ENCODE results near the gene THBD.

Gene THBD

DNA sequence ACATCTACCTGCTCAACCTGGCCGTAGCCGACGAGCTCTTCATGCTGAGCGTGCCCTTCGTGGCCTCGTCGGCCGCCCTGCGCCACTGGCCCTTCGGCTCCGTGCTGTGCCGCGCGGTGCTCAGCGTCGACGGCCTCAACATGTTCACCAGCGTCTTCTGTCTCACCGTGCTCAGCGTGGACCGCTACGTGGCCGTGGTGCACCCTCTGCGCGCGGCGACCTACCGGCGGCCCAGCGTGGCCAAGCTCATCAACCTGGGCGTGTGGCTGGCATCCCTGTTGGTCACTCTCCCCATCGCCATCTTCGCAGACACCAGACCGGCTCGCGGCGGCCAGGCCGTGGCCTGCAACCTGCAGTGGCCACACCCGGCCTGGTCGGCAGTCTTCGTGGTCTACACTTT, 13.7 kb downstream of the THBD start:
- no peak for DNase-seq (ENCODE audit: low spot score)

DNA sequence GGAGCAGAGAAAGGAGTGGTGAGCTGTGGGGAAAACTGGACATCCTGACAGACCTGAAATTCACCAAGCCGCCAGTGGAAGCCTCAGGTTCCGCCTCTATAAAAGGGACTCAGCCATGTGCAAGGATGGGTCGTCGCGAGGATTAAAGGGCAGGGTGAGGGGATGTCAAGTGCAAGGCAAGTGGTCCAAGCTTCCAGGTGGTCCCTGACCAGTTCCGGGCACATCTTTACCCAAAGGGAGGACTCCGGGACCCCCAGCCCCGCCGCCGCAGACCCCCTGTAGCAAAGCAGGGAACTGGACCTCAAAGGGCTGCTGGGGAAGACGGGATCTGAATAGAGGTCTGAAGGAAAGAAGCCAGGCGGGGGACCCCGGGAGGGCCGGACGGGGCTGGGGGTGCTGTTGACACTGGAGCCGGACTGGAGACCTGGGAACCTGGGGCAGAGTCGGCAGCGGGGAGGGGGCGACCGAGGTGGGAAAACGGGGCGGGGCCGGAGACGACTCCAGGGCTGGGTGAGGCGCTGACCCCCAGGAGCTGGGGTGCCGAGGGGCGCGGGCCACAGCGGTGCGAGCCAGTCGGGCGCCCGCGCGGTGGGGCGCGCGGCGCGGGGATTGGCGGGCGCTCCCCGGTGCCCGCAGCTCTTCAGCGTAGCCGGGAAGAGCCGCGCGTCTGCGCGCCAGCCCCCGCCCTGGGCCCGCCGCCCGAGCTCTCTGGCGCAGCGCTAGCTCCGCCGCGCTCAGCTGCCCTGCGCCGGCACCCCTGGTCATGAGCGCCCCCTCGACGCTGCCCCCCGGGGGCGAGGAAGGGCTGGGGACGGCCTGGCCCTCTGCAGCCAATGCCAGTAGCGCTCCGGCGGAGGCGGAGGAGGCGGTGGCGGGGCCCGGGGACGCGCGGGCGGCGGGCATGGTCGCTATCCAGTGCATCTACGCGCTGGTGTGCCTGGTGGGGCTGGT, 14.5 kb downstream of the THBD start, which contains the start of gene SSTR4:
TSS of gene SSTR4 (plus strand) at position 592 of the 951 bp plus-strand sequence. CDS start at position 764, 172 bp downstream.
- DNase-seq (ENCODE audit: low spot score), result no peak

DNA sequence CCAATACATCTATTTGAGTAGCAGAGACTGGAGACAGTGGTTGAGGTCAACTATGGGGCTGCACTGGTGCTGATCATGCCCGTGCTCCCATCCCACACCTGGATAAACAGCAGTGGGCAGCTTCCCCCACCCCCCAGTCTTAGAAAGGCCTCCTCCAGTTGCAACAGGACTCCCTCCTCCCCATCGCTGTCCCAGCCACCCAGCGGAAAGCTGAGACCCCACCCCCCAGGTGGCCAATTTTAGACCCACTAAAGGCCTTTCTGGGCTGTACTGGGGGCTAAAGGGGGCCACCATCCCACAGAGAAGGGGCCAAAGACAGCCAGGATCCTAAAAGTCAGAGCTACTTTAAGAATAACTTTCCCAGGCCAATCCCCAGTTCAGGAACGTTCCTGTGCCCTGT, 15.6 kb downstream of the THBD start:
- DNase-seq (ENCODE audit: low spot score), result no peak

DNA sequence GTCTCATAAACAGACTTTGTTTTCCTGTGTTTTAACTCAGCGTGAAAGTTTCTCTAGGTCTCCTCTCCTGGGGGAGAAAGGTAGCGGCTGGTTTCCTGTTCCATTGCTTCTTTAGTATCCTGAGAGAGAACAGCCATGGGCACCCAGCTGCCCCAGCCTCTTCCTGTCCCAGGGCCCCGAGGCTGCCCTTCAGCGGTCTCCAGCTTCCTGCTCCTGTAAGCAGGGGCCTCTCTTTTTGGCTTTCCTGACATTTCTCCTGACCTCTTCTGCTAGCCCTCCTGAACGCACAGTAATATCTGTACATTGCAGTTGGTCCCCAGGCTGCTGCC, 16.8 kb downstream of the THBD start:
- no peak for DNase-seq (ENCODE audit: low spot score)

DNA sequence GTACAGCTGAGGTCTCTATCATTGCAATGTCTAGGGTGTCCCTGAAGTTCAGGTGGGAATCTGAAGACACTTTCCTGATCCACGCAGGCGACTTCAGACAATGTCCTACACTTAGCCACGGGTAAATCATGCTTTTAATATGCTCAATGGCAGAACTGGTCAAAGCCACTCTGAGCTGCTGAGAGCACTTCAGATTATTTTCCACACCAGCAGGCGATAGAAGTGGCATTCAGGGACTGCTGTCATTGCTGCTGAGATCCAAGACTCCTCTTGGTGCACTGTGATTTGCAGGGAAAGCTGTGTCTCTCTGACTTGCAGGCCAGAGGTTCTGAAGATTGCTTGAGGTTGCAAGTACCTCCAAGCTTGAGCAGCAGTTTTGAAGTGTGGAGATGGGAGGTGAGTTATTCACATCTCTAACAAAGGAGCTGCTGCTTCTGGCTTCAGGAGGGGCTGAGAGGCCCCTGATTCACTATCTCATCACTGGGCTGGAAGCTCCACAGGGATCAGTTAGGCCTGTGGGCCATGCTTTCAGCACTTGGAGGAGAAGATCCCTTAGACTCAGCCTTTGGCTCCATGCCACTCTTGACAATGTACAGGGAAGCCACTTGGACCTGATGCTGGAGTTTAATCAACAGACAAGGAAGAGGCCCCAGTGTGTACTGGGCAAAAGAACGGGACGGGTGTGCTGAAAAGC, 17.3 kb downstream of the THBD start:
- DNase-seq (ENCODE audit: low spot score), result no peak

DNA sequence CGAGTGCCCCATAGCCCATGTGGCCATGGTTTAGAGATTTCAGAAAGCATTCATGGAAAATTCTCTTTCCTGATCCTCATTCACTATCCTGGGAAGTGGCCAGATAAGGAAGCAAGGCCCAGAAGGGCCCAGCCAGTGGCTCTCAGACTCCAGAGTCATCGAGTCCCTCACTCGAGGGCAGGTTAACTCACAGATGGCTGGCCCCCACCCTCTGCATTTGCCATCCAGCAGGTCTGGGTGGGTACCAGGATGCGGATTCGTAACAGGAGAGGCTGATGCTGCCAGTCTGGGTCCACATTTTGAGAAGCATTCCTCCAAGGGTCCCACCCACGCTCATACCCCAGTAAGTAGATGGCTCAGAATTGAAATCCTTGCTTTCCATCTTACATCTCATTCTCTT, 18.1 kb downstream of the THBD start:
- no peak for DNase-seq (ENCODE audit: low spot score)

DNA sequence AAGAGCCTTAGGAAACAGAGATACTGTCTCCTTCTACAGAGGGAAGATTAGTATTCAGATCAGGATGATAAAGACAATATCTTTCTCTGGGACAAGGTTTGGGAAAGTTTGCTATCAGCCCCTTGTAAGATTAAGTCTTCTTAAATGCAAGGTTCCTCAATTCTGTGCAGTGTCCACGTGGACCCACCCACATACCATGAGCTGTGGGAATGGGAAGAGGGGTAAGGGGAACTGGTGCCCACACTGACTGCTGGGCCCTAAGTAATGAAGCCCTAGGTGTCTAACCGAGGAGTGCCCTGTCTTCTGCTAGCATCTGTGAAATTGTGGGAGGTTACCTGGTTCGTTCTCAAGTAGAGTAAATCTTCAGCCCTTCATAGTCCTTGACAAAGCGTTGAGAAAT, 20.1 kb downstream of the THBD start:
- peak; percentile 77 for DNase-seq (ENCODE audit: low spot score)

DNA sequence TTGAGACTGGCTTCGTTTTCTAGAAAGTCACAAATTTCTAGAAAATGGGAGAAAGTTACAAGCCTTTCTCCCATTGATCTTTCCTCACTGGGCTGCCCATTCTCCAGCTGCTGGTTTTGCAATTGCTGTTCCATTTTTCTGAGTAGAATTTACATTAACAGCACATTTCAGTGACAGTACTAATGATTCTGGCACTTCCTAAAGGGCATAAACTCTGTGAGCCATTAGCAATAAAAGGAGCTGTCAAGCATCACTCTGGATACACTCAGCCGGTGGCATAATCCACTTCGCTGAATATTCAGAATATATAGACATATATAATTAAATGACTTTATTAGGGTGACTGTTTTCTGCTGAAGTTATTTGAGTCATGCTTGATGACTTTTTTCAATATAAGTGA, 21.1 kb downstream of the THBD start:
- DNase-seq (ENCODE audit: low spot score), result no peak

DNA sequence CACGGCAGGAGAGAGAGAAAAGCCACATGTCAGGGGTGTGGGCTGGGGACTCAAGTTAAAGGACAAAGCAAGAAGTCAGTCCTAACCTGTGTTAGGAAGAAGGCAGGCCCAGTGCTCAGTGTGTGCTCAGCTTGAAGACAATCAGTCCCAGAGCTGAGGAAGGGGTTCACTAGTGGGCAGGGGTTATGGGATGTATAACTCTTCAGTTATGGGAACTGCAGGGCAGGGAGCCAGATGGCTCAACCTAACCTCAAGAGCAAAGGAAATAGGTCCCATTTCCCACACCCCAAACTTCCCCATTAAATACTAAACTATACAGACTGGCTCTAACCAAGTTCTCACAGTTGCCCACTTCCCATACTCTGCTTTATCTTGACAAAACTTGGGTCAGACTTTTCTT, 21.8 kb downstream of the THBD start:
- DNase-seq (ENCODE audit: low spot score), result peak; percentile 61

DNA sequence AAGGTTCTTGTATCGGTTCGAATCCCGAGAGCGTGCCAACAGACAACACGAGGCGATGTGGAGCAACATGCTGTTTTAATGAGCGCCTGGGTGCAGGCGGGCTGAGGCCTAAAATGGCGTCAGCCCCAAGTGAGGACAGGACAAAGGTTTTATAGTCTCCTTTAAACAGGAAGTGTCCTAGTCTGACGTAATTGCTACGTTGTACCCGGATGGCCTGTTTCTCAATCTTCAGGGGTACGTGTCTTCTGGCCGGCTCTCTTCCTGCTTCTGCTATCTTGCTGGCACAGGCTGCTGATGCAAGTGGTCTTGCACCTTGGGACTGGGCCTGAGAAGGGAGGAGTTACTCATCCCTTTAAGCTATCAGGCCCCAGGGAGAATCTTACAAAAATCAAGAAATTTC, 24.0 kb downstream of the THBD start:
- peak; percentile 32 for DNase-seq (ENCODE audit: low spot score)

DNA sequence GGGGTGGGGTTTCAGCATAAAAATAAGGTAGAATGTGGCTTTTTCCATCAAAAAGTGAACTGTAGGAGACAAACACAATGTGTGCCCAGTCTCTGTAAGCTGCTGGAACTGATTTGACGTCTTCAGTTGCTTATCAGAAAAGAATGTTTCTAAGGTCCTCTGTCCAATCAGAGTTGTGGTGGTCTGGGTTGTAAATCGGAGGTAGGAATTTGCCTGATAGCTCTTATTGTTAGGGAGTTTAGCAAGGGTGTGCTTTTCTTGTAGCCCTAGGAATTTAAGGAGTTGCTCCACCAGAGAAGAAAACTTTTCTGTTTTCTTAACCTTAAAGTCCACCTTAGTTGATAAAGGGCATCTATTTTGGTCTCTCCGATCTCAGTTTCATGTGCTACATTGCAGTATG, 24.8 kb downstream of the THBD start:
- DNase-seq (ENCODE audit: low spot score), result no peak

DNA sequence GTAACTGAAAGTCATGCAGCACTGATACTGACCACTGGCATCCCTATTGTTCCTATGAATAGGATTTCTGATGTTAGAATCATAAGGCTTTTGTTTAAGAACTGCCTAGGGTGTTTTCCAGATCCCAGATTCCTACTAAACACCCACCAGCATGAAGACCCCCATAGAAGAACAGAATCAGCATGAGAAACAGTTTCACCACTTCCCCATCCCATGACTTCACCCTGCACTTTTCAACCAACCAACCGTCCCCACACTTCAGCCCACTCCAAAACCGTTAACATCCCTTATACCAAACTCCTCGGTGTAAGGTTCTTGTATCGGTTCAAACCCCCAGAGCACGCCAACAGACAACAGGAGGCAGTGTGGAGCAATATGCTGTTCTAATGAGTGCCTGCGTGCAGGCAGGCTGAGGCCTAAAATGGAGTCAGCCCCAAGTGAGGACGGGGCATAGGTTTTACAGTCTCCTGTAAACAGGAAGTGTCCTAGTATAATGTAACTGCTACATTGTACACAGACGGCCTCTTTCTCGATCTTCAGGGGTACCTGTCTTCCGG, 25.8 kb downstream of the THBD start:
- no peak for DNase-seq (ENCODE audit: low spot score)

DNA sequence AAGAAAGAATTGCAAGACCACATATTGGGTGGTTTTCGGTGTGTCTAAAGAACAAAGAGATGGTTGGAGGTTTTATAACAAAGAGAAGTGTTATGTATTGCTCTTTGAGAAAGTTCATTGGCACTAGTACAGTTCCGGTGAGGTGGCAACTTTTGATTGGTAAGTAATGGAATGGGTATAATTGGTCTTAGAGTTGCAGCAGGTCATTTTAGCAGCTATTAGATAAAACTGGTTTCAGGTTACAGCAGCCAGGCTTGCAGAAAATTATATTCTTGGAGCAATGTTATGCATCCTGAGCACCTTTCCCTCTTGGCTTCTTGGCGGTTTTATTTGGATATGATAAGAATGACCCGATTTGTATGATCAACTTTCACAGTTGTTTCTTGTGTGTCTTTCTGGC, 26.6 kb downstream of the THBD start:
- DNase-seq (ENCODE audit: low spot score), result no peak

DNA sequence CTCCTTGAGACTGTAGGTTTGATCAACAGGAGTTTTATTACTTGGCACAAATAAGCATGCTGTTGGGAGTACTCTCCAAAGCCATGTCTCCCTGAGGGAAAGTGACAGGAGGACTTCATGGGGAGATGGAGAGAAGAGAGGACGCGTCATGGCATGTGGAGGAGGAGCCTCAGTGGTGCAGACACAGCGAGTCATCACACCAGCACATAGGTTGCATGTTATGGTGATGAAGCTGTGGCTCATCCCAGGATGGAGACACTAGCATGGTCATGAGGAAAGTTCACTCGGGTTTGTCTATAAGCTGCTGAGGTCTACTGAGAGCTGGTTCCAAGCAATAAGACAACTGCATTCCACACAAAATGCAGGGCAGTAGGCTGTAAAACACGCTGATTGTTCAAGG, 27.5 kb downstream of the THBD start:
- DNase-seq (ENCODE audit: low spot score), result no peak

DNA sequence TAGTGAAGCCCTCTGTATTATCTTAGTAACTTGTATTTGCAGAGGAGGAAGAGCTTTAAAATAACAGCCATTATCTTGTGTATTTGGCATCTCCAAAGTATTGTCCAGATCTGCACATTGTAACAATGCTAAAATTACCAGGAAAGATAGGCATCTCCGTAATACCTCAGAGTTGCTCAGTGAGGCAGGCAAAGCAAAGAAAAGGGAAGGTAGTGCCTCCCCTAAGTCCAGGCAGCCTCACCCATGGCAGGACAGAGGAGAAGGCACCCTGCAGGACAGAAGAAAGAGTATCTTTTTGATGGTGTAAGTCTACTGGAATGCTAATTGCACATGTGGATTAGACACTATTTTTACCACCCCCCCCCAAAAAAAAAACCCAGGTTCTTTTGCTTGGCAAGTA, 27.9 kb downstream of the THBD start:
- DNase-seq (ENCODE audit: low spot score), result no peak

DNA sequence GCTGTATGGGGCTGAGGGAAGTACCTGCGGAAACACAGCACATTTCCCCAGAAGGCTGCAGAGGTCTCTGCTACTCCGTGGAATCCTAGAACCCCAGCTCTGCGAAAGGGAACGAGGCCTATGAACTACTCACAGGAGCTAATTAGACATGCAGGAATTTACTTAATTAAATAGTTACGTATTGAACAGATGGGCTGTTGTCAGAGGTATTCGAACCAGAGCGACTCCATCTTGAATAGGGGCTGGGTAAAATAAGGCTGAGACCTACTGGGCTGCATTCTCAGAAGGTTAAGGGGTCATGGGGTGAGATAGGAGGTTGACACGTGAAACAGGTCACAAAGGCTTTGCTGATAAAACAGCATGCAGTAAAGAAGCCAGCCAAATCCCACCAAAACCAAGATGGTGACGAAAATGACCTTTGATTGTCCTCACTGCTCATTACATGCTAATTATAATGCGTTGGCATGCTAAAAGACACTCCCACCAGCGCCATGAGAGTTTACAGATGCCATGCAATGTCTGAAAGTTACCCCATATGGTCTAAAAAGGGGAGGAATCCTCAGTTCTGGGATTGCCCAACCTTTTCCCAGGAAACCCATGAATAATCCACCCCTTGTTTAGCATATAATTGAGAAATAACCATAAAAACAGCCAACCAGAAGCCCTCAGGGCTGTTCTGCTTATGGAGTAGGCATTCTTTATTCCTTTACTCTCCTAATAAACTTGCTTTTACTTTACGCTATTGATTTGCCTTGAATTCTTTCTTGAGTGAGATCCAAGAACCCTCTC, 29.0 kb downstream of the THBD start:
- DNase-seq (ENCODE audit: low spot score), result no peak

DNA sequence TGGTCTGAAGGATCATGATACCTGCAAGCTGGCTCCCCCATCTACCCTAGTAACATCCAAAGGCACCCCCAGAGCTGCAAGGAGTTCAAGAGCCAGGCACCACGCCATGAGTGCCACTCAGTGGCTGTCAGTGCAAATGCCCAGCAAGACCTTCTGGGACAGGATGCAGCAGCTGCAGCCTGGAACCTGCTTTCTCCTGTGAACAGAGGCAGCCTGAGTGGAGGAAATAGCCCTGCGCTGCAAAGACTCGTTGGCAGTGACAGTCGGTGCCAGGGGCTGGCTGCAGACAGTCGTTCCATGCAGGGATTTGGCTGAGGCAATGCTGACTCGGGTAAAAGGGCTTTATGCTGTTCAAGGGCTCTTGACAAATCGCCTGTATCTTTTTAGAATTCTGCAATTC, 30.1 kb downstream of the THBD start:
- peak; percentile 85 for DNase-seq (ENCODE audit: low spot score)

DNA sequence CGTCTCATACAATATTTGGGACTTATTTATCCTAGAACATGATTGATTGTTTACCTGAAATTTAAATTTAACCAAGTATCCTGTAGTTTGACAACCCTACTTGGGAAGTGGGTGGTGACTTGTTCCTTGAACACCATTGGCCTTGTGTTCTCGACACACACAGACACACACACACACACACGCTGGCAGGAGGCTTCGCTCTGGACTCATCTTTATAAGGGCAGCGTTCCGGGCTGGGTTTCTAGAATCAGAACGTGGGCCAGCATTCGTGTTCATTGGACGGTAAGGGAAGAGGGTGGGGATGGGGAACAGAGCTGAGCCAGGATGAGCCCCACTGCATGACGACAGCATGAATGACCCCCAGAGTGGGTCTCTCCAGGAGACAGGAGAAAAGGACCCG, 30.5 kb downstream of the THBD start:
- peak; percentile 20 for DNase-seq (ENCODE audit: low spot score)

DNA sequence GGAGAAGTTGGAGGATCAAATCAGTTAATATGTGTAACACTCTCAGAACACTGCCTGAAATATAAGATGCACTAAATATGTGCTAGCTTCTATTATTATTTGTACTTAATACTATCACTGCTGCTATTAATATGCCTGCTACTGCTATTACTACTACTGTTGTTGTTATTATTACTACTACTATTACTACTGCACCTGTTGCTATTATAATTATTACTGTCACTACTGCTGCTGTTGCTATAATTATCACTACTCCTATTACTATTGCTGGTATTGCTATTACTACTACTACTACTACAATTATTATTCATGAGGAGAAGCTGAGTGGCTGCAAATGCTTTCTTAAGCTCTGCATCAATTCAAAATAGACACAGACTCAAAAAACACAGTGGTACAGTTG, 31.0 kb downstream of the THBD start:
- DNase-seq (ENCODE audit: low spot score), result no peak

DNA sequence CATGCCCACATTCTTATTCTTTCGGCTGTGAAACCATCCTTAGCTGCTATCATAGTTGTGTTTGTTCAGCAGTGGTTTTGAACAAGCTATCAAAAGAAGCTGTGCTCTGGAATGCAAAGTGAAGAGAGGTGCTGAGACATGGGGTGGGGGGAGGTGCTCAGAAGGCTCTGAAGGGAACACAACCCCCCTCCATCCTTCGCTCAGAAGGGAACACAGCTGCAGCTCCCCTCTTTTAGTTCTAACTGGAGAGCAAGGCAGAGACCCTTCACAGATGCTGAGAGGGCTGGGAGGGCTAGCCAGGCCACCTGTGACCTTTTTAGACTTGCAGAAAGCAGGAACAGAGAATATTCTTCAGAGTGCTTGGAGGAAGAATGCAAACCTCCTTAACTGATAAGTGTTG, 32.0 kb downstream of the THBD start:
- no peak for DNase-seq (ENCODE audit: low spot score)

DNA sequence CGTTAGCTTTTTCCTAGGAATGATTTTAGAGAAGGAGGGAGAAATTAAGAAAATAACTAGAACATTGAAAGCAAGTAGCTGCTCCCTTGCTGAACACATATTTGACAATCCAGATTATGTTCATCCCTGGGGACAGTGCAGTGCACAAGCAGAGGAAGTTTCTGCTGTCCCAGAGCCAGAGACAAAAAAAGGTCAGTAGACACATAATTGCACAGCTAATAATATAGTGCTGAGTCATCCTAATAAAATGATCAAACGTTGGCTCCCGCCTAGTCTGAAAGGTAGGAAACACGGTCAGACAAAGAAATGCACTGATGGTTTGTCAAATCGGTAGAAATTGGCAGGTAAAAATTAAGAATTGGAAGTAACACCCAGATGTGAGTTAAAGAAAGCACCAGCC, 36.0 kb downstream of the THBD start:
- DNase-seq (ENCODE audit: low spot score), result no peak

DNA sequence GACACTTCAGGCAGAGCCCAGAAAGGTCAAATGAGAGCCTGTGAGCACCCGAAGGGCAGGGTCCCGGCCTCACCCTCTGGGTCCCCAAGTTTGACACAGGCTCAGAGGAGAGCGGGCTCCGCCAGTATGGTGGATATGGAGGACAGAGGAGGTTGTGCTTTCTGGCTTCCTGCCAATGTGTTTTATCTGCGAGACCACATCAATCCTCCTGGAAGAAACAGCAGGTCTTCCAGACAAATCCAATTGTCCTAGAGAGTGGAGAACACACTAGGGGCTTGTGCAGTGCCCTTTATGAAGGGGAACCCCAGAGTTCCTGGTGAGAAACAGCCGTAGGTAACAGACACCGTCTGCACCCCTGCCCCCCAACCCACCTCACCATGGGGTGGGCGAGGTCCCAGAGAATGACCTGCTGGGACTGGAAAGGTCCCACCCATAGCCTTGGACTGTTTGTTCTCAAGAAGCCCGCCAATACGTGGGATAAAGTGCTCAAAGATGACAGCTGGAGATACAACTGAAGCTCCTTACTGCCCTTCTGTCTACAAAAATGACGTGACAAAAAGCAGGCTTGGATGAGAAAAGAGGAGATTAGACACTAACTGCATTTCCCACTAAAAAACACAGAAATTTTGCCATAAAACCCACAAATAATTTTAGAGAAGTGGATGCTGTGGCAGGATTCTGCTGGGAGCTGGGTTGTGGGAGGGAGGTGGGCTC, 38.3 kb downstream of the THBD start:
- DNase-seq (ENCODE audit: low spot score), result no peak

Data from pons (tissue), 1 donor.